K562 (cell line): ENCODE data around the gene DNALI1. TPM values are rescaled to one million over a fixed set of nuclear protein-coding genes. Genes with fewer than 3 reads are reported as not detected.

ENCODE experiments used
- HDAC8 ChIP-seq: fragments of 450-650 bp; IDR thresholded peaks from 2 replicates; pipeline ENCODE4 v1.6.1; 2016; ENCODE audit warnings: mild to moderate bottlenecking, missing genetic modification characterization, moderate library complexity, missing compliant biosample characterization
- HMGN3 ChIP-seq: IDR thresholded peaks from 2 replicates; pipeline ENCODE4 v1.6.1; 2011; ENCODE audit warnings: borderline replicate concordance, low read depth, mild to moderate bottlenecking, mixed read lengths, low read length; ENCODE audit not compliant: insufficient read length; ENCODE audit errors: extremely low read depth
- IRF2 ChIP-seq: sonication (generic); formaldehyde crosslinking; IDR thresholded peaks from 2 replicates; pipeline ENCODE4 v1.8.1; 2022; ENCODE audit warnings: mild to moderate bottlenecking, missing genetic modification reagents
- NR2C2 ChIP-seq, 2 experiments: fragments of 200-800 bp in 1 of 2; sonication (Bioruptor generic) in 1 of 2; sonication (generic) in 1 of 2; formaldehyde crosslinking in 1 of 2; IDR thresholded peaks; 2 replicates each; pipeline versions ENCODE4 v1.6.1 to v1.8.0; 2016 to 2022; ENCODE audit warnings: mild to moderate bottlenecking in 1 of 2, missing compliant biosample characterization in 1 of 2, missing genetic modification characterization in 1 of 2, missing genetic modification reagents in 1 of 2
- SRSF3 ChIP-seq: fragments of 200-400 bp; formaldehyde crosslinking; IDR thresholded peaks from 2 replicates; pipeline ENCODE4 v1.6.1; 2016; ENCODE audit warnings: mild to moderate bottlenecking, low read length, moderate library complexity; ENCODE audit not compliant: insufficient read depth
- ZFP1 ChIP-seq: fragments of 450-650 bp; formaldehyde crosslinking; IDR thresholded peaks from 2 replicates; pipeline ENCODE4 v1.4.0; 2020; ENCODE audit warnings: mild to moderate bottlenecking, mixed read lengths
- ZNF184 ChIP-seq: sonication (generic); formaldehyde crosslinking; IDR thresholded peaks from 2 replicates; pipeline ENCODE4 v1.5.0; 2020; ENCODE audit warnings: missing genetic modification reagents
- polyA plus RNA-seq, 8 experiments: library from polyadenylated mRNA; depleted of rRNA in 4 of 8; stranded (reverse) in 5 of 8; unstranded in 3 of 8; fragments of >200 nt; fragmentation: Nextera tagmentation in 2 of 8; fragmentation: Illumina TruSeq in 1 of 8; extraction: Ambion mirVana in 2 of 8; extraction: Trizol in 1 of 8; gene quantifications; 2 replicates each; pipeline versions ENCODE4 v1.2.1 to v1.2.3, GENCODE V29; 2011 to 2014; ENCODE audit warnings: inconsistent platforms in 1 of 8, missing spikeins in 1 of 8
- total RNA-seq, 7 experiments: library from RNA; depleted of rRNA in 6 of 7; stranded (reverse); fragments of >200 nt in 6 of 7; fragmentation: Illumina TruSeq in 2 of 7; extraction: Trizol in 2 of 7; gene quantifications; 2 replicates each; pipeline versions ENCODE4 v1.2.1 to v1.2.3, GENCODE V29; 2011 to 2021; ENCODE audit warnings: low replicate concordance in 1 of 7
- TF ChIP-seq, protein P1 (sequence below): fragments of 450-650 bp; IDR thresholded peaks from 2 replicates; pipeline ENCODE4 v1.6.1; 2016; ENCODE audit warnings: mild to moderate bottlenecking, moderate library complexity
- TF ChIP-seq, protein P2 (sequence below): fragments of 250-450 bp; sonication (Bioruptor Pico); IDR thresholded peaks from 2 replicates; pipeline ENCODE4 v1.8.0; 2021; ENCODE audit warnings: mild to moderate bottlenecking, moderate library complexity
- TF ChIP-seq, protein P3 (sequence below), 2 experiments: IDR thresholded peaks; 2 replicates each; pipeline ENCODE4 v1.6.1; 2012; ENCODE audit warnings: improper control_type of control experiment in 2 of 2, low read depth in 2 of 2, low read length in 2 of 2, borderline replicate concordance in 1 of 2

The DNALI1 gene
- total and polyA plus RNA-seq, 9 of the 15 experiments (the other 6 are each of a cell fraction or from before 2014, with no cell fraction given): 0.87 to 5.6 (median 1.2) TPM

DNA sequence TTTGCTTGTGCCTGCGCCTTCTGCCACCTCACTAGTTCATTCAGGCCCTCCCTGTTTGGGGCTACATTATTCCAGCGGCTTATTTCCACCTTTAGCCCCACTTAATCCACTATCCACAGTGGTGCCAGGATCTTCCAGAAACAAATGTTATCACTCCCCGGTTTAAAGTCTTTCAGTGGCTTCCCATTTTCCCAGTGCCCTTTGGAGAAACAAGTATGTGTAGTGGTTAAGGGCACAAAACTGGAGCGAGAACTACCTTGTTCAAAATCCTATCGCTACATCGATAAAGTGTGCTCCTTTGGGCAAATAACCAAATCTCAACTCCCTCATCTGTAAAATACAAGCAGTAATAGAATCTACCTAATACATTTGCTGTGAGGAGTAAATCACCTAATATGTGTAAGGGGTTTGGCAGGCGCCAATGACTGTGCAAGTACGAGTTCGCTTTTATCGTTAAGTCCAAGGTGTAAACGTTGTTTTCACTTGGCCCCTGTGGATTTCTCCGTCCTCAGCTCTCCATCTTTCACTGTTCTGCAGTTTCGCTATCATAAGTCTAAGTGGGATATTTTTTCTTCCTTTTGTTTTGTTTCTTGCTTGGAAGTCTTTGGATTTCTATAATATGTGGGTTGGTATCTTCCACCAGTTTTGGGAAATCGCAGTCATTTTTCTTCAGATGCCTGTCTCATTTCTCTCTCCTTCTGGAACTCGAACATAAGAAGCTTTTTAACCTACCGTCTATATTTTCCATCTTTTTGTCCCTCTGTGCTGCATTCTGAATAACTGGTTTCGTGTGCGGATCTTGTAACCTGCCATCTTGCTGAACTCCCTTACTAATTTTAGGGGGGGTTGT lies 41.3 kb upstream of the DNALI1 start (continued):
- TF ChIP-seq HDAC8 (tag) (no peak), HMGN3 (no peak), ZFP1 (CRISPR knock-in tag) (no peak), IRF2 (CRISPR knock-in tag) (no peak), ZNF184 (CRISPR knock-in tag) (no peak), SRSF3 (no peak), NR2C2 (CRISPR knock-in tag; IDR thresholded peaks at IDR 0.05) (no peak), NR2C2 (tag; IDR thresholded peaks at IDR 0.05) (peak; percentile 57)
- TF ChIP-seq, protein P1, sequence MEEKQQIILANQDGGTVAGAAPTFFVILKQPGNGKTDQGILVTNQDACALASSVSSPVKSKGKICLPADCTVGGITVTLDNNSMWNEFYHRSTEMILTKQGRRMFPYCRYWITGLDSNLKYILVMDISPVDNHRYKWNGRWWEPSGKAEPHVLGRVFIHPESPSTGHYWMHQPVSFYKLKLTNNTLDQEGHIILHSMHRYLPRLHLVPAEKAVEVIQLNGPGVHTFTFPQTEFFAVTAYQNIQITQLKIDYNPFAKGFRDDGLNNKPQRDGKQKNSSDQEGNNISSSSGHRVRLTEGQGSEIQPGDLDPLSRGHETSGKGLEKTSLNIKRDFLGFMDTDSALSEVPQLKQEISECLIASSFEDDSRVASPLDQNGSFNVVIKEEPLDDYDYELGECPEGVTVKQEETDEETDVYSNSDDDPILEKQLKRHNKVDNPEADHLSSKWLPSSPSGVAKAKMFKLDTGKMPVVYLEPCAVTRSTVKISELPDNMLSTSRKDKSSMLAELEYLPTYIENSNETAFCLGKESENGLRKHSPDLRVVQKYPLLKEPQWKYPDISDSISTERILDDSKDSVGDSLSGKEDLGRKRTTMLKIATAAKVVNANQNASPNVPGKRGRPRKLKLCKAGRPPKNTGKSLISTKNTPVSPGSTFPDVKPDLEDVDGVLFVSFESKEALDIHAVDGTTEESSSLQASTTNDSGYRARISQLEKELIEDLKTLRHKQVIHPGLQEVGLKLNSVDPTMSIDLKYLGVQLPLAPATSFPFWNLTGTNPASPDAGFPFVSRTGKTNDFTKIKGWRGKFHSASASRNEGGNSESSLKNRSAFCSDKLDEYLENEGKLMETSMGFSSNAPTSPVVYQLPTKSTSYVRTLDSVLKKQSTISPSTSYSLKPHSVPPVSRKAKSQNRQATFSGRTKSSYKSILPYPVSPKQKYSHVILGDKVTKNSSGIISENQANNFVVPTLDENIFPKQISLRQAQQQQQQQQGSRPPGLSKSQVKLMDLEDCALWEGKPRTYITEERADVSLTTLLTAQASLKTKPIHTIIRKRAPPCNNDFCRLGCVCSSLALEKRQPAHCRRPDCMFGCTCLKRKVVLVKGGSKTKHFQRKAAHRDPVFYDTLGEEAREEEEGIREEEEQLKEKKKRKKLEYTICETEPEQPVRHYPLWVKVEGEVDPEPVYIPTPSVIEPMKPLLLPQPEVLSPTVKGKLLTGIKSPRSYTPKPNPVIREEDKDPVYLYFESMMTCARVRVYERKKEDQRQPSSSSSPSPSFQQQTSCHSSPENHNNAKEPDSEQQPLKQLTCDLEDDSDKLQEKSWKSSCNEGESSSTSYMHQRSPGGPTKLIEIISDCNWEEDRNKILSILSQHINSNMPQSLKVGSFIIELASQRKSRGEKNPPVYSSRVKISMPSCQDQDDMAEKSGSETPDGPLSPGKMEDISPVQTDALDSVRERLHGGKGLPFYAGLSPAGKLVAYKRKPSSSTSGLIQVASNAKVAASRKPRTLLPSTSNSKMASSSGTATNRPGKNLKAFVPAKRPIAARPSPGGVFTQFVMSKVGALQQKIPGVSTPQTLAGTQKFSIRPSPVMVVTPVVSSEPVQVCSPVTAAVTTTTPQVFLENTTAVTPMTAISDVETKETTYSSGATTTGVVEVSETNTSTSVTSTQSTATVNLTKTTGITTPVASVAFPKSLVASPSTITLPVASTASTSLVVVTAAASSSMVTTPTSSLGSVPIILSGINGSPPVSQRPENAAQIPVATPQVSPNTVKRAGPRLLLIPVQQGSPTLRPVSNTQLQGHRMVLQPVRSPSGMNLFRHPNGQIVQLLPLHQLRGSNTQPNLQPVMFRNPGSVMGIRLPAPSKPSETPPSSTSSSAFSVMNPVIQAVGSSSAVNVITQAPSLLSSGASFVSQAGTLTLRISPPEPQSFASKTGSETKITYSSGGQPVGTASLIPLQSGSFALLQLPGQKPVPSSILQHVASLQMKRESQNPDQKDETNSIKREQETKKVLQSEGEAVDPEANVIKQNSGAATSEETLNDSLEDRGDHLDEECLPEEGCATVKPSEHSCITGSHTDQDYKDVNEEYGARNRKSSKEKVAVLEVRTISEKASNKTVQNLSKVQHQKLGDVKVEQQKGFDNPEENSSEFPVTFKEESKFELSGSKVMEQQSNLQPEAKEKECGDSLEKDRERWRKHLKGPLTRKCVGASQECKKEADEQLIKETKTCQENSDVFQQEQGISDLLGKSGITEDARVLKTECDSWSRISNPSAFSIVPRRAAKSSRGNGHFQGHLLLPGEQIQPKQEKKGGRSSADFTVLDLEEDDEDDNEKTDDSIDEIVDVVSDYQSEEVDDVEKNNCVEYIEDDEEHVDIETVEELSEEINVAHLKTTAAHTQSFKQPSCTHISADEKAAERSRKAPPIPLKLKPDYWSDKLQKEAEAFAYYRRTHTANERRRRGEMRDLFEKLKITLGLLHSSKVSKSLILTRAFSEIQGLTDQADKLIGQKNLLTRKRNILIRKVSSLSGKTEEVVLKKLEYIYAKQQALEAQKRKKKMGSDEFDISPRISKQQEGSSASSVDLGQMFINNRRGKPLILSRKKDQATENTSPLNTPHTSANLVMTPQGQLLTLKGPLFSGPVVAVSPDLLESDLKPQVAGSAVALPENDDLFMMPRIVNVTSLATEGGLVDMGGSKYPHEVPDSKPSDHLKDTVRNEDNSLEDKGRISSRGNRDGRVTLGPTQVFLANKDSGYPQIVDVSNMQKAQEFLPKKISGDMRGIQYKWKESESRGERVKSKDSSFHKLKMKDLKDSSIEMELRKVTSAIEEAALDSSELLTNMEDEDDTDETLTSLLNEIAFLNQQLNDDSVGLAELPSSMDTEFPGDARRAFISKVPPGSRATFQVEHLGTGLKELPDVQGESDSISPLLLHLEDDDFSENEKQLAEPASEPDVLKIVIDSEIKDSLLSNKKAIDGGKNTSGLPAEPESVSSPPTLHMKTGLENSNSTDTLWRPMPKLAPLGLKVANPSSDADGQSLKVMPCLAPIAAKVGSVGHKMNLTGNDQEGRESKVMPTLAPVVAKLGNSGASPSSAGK: no peak
- TF ChIP-seq, protein P2, sequence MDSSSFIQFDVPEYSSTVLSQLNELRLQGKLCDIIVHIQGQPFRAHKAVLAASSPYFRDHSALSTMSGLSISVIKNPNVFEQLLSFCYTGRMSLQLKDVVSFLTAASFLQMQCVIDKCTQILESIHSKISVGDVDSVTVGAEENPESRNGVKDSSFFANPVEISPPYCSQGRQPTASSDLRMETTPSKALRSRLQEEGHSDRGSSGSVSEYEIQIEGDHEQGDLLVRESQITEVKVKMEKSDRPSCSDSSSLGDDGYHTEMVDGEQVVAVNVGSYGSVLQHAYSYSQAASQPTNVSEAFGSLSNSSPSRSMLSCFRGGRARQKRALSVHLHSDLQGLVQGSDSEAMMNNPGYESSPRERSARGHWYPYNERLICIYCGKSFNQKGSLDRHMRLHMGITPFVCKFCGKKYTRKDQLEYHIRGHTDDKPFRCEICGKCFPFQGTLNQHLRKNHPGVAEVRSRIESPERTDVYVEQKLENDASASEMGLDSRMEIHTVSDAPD (CRISPR knock-in tag): no peak
- TF ChIP-seq, protein P3, sequence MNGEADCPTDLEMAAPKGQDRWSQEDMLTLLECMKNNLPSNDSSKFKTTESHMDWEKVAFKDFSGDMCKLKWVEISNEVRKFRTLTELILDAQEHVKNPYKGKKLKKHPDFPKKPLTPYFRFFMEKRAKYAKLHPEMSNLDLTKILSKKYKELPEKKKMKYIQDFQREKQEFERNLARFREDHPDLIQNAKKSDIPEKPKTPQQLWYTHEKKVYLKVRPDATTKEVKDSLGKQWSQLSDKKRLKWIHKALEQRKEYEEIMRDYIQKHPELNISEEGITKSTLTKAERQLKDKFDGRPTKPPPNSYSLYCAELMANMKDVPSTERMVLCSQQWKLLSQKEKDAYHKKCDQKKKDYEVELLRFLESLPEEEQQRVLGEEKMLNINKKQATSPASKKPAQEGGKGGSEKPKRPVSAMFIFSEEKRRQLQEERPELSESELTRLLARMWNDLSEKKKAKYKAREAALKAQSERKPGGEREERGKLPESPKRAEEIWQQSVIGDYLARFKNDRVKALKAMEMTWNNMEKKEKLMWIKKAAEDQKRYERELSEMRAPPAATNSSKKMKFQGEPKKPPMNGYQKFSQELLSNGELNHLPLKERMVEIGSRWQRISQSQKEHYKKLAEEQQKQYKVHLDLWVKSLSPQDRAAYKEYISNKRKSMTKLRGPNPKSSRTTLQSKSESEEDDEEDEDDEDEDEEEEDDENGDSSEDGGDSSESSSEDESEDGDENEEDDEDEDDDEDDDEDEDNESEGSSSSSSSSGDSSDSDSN (IDR thresholded peaks at IDR 0.05; ENCODE audit: borderline replicate concordance in 1 of 2, low read depth in 2 of 2, low read length in 2 of 2): 0 out of 4 replicates have a peak, but pooled peaks of 1 of the 2 experiments have one; percentile 17
